ENCODE data around the gene PRKAR1B. TPM values are rescaled to one million over a fixed set of nuclear protein-coding genes. Genes with fewer than 3 reads are reported as not detected.

PRKAR1B gene
- total and polyA plus RNA-seq, 10 donors = 9.9 to 39.5 (median 23.5) TPM

- H3K27me3 ChIP-seq (replicated peaks in 1 of 7) = no peaks in the 10 kb centered on the region
- H3K9me3 ChIP-seq = peaks cover 3 to 58% (median 39%) of the 10 kb centered on the region in 8 donors
- intact Hi-C loops (cut with DNase I; ENCODE audit: low total_unique reads) = no loop called here
- TF ChIP-seq CTCF (IDR thresholded peaks at IDR 0.05 in 8 of 11, conservative IDR thresholded peaks at IDR 0.05 in 3 of 11) = no peak
- no peak for TF ChIP-seq POLR2AphosphoS5 (IDR thresholded peaks at IDR 0.05)
- TF ChIP-seq POLR2A (IDR thresholded peaks at IDR 0.05) = no peak
- peaks cover 0 to 4% (median 0%) of the 10 kb centered on the region in 6 donors for H3K4me1 ChIP-seq
- H3K4me3 ChIP-seq = no peak overlapping the region
- peak; percentile 41 for DNase-seq
- WGBS, 5 donors = 93 to 97% (median 96%) methylated on average over 25 of the region's 25 CpGs
- H3K27ac ChIP-seq = no peak overlapping the region
- peaks cover 0 to 40% (median 0%) of the 10 kb centered on the region in 6 donors for H3K36me3 ChIP-seq
Measured at GRCh38 chr7:691361-692045, 35.6 kb downstream of the PRKAR1B start.

GRCh38 chr7:690478-691360 is 36.4 kb downstream of the PRKAR1B start:
- no peaks in the 10 kb centered on the region for H3K27me3 ChIP-seq (replicated peaks in 1 of 7)
- H3K4me1 ChIP-seq = no peaks in the 10 kb centered on the region
- 94 to 98% (median 96%) methylated on average over 25 to 27 of the region's 27 CpGs for WGBS, 5 donors
- intact Hi-C loops (cut with DNase I; ENCODE audit: low total_unique reads) = no loop called here
- H3K9me3 ChIP-seq = peaks cover 3 to 66% (median 47%) of the 10 kb centered on the region in 8 donors
- peak; percentile 47 for DNase-seq
- no peak overlapping the region for H3K4me3 ChIP-seq
- no peak for TF ChIP-seq POLR2A (IDR thresholded peaks at IDR 0.05)
- TF ChIP-seq CTCF (IDR thresholded peaks at IDR 0.05 in 8 of 11, conservative IDR thresholded peaks at IDR 0.05 in 3 of 11) = no peak
- TF ChIP-seq POLR2AphosphoS5 (IDR thresholded peaks at IDR 0.05) = no peak
- peaks cover 0 to 40% (median 0%) of the 10 kb centered on the region in 6 donors for H3K36me3 ChIP-seq
- H3K27ac ChIP-seq = no peak overlapping the region

GRCh38 chr7:685540-685939 is 41.5 kb downstream of the PRKAR1B start:
- no peak overlapping the region for H3K27ac ChIP-seq
- no peak for TF ChIP-seq POLR2A (IDR thresholded peaks at IDR 0.05)
- TF ChIP-seq CTCF (IDR thresholded peaks at IDR 0.05 in 8 of 11, conservative IDR thresholded peaks at IDR 0.05 in 3 of 11) = no peak
- no peaks in the 10 kb centered on the region for H3K27me3 ChIP-seq (replicated peaks in 1 of 7)
- peaks cover 0 to 36% (median 0%) of the 10 kb centered on the region in 6 donors for H3K36me3 ChIP-seq
- whole genome bisulfite sequencing, 5 donors = 86 to 97% (median 96%) methylated on average over 1 of the region's 1 CpG
- H3K4me3 ChIP-seq = no peak overlapping the region
- DNase-seq = no peak
- H3K9me3 ChIP-seq = peaks cover 3 to 76% (median 55%) of the 10 kb centered on the region in 8 donors
- H3K4me1 ChIP-seq = no peaks in the 10 kb centered on the region
- intact Hi-C loops (cut with DNase I; ENCODE audit: low total_unique reads) = no loop called here

GRCh38 chr7:684416-684815 is 42.7 kb downstream of the PRKAR1B start:
- Histone ChIP-seq H3K9me3 (peaks cover 3 to 70% (median 47%) of the 10 kb centered on the region in 8 donors), H3K27me3 (replicated peaks in 1 of 7) (no peaks in the 10 kb centered on the region), H3K4me3 (no peak overlapping the region), H3K36me3 (peaks cover 0 to 38% (median 6%) of the 10 kb centered on the region in 6 donors), H3K4me1 (no peaks in the 10 kb centered on the region), H3K27ac (no peak overlapping the region)
- peak; percentile 55 for DNase-seq
- 91 to 99% (median 96%) methylated on average over 9 of the region's 9 CpGs for WGBS, 5 donors
- intact Hi-C loops (cut with DNase I; ENCODE audit: low total_unique reads) = no loop called here
- no peak for TF ChIP-seq POLR2A (IDR thresholded peaks at IDR 0.05)
- TF ChIP-seq CTCF (IDR thresholded peaks at IDR 0.05 in 8 of 11, conservative IDR thresholded peaks at IDR 0.05 in 3 of 11) = no peak
- no peak for TF ChIP-seq POLR2AphosphoS5 (IDR thresholded peaks at IDR 0.05)
